Testis (tissue), 2 donors: ENCODE results near the gene GMNN.

Experiments used
- POLR2A ChIP-seq: fragments of 450-650 bp; IDR thresholded peaks from one replicate; pipeline ENCODE4 v1.6.1; 2017; ENCODE audit warnings: antibody characterized with exemption, mild to moderate bottlenecking, moderate library complexity
- TF ChIP-seq, protein P1 (sequence below), 3 experiments: fragments of 450-650 bp in 2 of 3; fragments of 200-600 bp in 1 of 3; sonication (generic) in 1 of 3; IDR thresholded peaks; one replicate each; pipeline ENCODE4 v1.5.1; 2016 to 2019; ENCODE audit warnings: antibody characterized with exemption in 3 of 3, mild to moderate bottlenecking in 2 of 3, moderate library complexity in 1 of 3

DNA sequence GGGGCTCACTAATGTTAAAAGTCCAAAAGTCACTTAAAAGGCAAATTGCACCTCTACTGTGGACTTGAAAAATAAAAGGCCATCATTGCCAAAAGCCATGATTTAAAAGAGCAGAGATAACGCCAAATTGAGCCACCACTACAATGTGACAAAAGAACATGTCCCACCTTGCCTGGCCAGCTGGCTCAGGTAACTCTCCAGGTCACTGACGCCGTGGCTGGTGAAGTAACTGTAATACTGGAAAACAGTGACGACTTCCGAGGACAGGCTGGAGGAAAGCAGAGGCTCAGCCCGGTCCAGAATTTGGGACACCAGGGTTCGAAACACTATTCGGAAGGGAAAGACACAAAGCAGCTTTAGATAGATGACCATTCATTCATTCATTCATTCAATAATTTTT lies 53.2 kb downstream of the GMNN start:
- TF ChIP-seq, protein P1, sequence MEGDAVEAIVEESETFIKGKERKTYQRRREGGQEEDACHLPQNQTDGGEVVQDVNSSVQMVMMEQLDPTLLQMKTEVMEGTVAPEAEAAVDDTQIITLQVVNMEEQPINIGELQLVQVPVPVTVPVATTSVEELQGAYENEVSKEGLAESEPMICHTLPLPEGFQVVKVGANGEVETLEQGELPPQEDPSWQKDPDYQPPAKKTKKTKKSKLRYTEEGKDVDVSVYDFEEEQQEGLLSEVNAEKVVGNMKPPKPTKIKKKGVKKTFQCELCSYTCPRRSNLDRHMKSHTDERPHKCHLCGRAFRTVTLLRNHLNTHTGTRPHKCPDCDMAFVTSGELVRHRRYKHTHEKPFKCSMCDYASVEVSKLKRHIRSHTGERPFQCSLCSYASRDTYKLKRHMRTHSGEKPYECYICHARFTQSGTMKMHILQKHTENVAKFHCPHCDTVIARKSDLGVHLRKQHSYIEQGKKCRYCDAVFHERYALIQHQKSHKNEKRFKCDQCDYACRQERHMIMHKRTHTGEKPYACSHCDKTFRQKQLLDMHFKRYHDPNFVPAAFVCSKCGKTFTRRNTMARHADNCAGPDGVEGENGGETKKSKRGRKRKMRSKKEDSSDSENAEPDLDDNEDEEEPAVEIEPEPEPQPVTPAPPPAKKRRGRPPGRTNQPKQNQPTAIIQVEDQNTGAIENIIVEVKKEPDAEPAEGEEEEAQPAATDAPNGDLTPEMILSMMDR (IDR thresholded peaks at IDR 0.05): no peak
- TF ChIP-seq POLR2A: no peak
